Bronchial epithelial cell (primary cell): ENCODE measurements around the gene PLXNA4. TPM values are rescaled to one million over a fixed set of nuclear protein-coding genes. Genes with fewer than 3 reads are reported as not detected.
"Not testable (repeated sequence)": the region's sequence is repeated elsewhere in the genome, so short reads cannot be mapped to it uniquely, and the experiment has no call there.

Experiments used
- DNase-seq: peaks from one replicate; pipeline ENCODE4 v3.0.0-alpha.2; 2010; ENCODE audit warnings: low read depth
- FAIRE-seq: peaks from 2 replicates; lab custom pipeline; 2011; peaks lifted over from hg19 to GRCh38; lab: Jason Lieb, UNC
- H3K27me3 ChIP-seq: 2 replicates; pipeline ENCODE4 v1.5.1; 2011; ENCODE audit warnings: low read length; ENCODE audit not compliant: control insufficient read depth, insufficient read depth
- H3K36me3 ChIP-seq: 2 replicates; pipeline ENCODE4 v1.5.1; 2011; ENCODE audit warnings: low read length; ENCODE audit not compliant: control insufficient read depth, insufficient read depth
- H3K4me3 ChIP-seq: 2 replicates; pipeline ENCODE4 v1.5.1; 2011; ENCODE audit warnings: mild to moderate bottlenecking, low read depth, low read length, control low read depth
- total RNA-seq: library from RNA; depleted of rRNA; stranded (reverse); fragments of >200 nt; gene quantifications from 2 replicates; pipeline ENCODE4 v1.2.1, GENCODE V29; 2014
- TF ChIP-seq, protein P1 (sequence below): IDR thresholded peaks from 2 replicates; pipeline ENCODE4 v1.5.1; 2011; ENCODE audit warnings: mild to moderate bottlenecking, moderate library complexity, low read length, control low read depth, inconsistent platforms; ENCODE audit not compliant: insufficient read depth, severe bottlenecking

PLXNA4 gene
- total RNA-seq, 1 donor from 2014 or later = under 0.01 TPM

DNA sequence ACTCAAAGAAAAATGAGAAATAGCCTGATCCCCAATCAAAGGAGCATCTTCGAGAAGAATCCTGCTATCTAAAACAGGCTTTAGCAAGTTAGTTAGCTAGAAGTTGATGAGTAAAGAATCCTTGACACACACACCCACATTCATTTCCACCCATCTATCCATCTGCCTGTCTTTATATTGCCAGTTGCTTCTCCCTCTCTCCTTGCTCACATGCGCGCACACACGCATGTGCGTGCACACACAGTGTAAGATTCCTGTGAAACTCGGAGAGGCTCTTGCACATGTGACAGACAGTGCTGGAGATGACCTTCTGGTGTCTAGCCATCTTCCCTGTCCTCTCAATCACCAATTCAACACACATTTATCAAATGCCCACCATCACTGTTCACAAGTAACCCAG lies 393.3 kb downstream of the PLXNA4 start:
- no peak for DNase-seq
- TF ChIP-seq, protein P1, sequence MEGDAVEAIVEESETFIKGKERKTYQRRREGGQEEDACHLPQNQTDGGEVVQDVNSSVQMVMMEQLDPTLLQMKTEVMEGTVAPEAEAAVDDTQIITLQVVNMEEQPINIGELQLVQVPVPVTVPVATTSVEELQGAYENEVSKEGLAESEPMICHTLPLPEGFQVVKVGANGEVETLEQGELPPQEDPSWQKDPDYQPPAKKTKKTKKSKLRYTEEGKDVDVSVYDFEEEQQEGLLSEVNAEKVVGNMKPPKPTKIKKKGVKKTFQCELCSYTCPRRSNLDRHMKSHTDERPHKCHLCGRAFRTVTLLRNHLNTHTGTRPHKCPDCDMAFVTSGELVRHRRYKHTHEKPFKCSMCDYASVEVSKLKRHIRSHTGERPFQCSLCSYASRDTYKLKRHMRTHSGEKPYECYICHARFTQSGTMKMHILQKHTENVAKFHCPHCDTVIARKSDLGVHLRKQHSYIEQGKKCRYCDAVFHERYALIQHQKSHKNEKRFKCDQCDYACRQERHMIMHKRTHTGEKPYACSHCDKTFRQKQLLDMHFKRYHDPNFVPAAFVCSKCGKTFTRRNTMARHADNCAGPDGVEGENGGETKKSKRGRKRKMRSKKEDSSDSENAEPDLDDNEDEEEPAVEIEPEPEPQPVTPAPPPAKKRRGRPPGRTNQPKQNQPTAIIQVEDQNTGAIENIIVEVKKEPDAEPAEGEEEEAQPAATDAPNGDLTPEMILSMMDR = no peak
- no peak for FAIRE-seq
- Histone ChIP-seq H3K36me3 (no peaks in the 10 kb centered on the region), H3K4me3 (no peak overlapping the region), H3K27me3 (no peaks in the 10 kb centered on the region)

DNA sequence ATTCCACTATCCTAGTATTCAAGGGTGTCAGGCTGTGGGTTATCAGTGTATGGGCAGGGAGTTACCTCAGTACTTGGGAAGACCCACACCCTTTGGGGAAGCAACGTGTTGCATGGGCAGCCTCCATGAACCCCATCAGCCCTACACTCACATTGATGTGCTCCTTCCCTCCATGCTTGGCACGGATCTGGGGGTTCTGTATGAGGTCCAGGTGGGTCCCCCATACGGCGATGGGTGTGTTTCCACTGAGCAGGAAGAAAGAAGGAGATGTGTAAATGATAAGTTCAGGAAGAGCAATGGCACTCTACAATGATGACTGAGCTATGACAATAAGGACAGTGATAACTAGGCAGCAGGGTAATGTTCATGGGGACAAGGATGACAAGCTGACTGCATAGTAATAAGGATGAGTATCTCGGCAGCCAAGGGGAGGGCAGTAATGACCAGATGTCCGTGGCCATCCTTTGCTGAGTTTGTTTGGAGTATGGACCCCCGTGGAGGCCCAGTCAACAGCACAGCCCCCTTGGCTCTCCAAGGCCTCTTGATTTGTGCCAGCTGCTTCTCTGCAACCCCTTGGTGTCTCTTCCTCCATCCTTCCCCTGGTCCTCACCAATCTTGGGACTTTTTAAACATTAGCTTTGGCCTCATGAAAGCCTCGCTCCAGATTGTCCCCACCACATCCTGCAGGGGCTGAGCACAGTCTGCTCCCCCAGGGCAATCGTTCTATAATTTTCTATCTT lies 394.2 kb downstream of the PLXNA4 start:
- FAIRE-seq (peak; percentile 62), DNase-seq (no peak)
- Histone ChIP-seq H3K27me3 (no peaks in the 10 kb centered on the region), H3K36me3 (no peaks in the 10 kb centered on the region), H3K4me3 (no peak overlapping the region)
- TF ChIP-seq, protein P1 = no peak

DNA sequence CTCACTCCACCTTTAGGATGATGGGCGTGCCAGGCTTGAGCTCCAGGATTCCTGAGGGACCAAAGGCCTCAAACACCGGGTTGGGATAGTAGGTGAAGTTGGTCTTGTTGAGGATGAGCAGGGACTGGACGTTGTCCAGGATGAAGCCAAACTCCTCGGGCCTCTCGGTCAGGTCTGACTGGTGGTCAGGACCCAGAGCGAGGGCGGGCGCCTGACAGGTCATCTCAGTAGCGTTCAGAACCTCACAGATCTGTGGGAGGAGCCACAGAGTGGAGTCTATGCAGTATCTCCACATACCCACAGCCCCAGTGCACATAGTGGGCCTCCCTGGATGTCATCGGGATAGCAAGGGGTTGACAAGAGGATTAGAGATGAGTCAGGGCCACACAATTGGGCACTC lies 394.9 kb downstream of the PLXNA4 start:
- FAIRE-seq (no peak), DNase-seq (no peak)
- TF ChIP-seq, protein P1 = no peak
- Histone ChIP-seq H3K27me3 (no peaks in the 10 kb centered on the region), H3K36me3 (no peaks in the 10 kb centered on the region), H3K4me3 (no peak overlapping the region)

DNA sequence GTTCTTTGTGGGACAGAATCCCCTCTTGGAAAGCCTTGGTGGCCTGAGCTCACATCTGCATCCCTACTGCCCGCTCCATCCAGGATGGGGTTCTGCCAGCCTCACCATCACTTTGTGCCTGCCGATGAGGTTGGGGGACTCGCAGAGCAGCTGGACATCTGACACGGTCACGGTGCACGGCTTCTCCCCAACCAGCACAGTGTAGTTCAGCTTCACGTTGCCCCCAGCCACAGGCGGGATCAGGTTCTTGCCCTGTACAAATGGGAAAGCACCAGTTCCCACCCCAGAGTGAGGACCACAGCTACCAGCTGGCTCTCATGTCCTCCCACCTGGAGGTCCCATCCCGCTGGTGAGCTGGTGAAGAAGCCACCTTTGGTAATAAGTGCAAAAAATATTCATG lies 395.8 kb downstream of the PLXNA4 start:
- FAIRE-seq = no peak

DNA sequence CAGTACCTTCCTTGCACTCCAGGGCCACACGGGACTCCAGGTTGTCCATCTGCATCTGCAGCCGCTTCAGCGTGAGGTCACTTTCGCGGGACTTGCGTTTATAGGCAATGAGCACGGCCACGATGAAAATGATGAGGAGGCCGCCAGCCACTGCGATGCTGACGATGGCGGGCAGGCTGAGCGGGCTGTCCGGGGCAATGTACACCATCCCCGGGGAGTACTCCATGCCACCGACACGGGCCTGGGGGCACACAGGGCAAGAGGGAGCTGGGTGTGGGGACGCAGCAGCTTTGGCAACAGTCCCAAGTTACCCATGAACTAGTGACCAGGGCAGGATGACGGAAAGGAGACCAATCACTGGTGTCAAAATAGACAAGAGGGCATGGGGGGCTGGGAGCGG lies 396.6 kb downstream of the PLXNA4 start:
- DNase-seq (no peak), FAIRE-seq (no peak)
- Histone ChIP-seq H3K36me3 (no peaks in the 10 kb centered on the region), H3K4me3 (no peak overlapping the region), H3K27me3 (no peaks in the 10 kb centered on the region)
- TF ChIP-seq, protein P1 = no peak

More for the DNA sequence above, 395.8 kb downstream of the PLXNA4 start:
- TF ChIP-seq, protein P1 = no peak
- H3K27me3 ChIP-seq = no peaks in the 10 kb centered on the region
- DNase-seq = no peak
- H3K4me3 ChIP-seq = no peak overlapping the region
- H3K36me3 ChIP-seq = no peaks in the 10 kb centered on the region

DNA sequence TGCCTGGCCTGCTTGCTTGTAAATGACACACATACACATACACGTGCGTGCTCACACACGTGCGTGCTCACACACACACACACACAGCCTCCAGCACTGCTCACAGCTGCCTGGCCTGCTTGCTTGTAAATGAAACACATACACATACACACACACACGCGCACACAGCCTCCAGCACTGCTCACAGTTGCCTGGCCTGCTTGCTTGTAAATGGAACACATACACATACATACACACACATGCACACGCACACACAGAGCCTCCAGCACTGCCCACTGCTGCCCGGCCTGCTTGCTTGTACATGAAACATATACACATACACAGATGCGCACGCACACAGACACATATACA lies 397.2 kb downstream of the PLXNA4 start:
- Histone ChIP-seq H3K4me3 (no peak overlapping the region), H3K27me3 (no peaks in the 10 kb centered on the region), H3K36me3 (no peaks in the 10 kb centered on the region)
- TF ChIP-seq, protein P1 = no peak
- FAIRE-seq (no peak), DNase-seq (no peak)

DNA sequence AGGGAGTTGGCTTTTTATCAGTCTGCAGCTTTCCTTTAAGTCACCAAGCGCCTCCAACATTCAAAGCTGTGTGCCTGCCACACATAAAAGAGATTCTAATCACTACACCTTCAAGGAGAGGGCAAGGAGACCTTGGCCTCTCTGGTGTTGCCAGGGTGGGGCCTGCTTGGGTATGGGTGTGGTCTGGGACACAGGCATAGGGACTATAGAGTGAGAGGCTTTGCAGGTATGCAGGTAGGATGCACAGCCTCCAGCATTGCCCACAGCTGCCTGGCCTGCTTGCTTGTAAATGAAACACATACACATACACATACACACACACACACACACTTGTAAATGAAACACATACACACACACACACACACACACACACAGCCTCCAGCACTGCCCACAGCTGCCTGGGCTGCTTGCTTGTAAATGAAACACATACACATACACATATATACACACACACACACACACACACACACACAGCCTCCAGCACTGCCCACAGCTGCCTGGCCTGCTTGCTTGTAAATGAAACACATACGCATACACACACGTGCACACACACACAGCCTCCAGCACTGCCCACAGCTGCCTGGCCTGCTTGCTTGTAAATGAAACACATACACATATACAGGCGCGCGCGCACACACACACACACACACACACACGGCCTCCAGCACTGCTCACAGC lies 397.7 kb downstream of the PLXNA4 start:
- not testable (repeated sequence) for H3K27me3 ChIP-seq, DNase-seq, H3K4me3 ChIP-seq, H3K36me3 ChIP-seq, FAIRE-seq
